ENCODE measurements around the gene GTF2H1.

- TF ChIP-seq POLR2A (IDR thresholded peaks at IDR 0.05; ENCODE audit: low read depth, low read length) = no peak
- TF ChIP-seq TAF1 (IDR thresholded peaks at IDR 0.05; ENCODE audit: low read depth, low read length) = no peak
Measured at GRCh38 chr11:18374956-18375355, 52.6 kb downstream of the GTF2H1 start.
